HepG2 (cell line): Measurements from ENCODE around the gene CDT1.

Experiments
- ARNTL ChIP-seq: sonication (generic); formaldehyde crosslinking; IDR thresholded peaks from 2 replicates; pipeline ENCODE4 v1.4.0; 2020; ENCODE audit warnings: mild to moderate bottlenecking, missing genetic modification reagents
- CREM ChIP-seq, 2 experiments: sonication (generic) in 1 of 2; formaldehyde crosslinking in 1 of 2; IDR thresholded peaks; 2 replicates each; pipeline versions ENCODE4 v1.4.0 to v1.6.1; 2016 to 2020; ENCODE audit warnings: antibody characterized with exemption in 1 of 2, mild to moderate bottlenecking in 1 of 2, missing genetic modification reagents in 1 of 2
- MAFK ChIP-seq, 2 experiments: IDR thresholded peaks in 1 of 2; conservative IDR thresholded peaks in 1 of 2; 2 replicates each; pipeline ENCODE4 v1.6.1; 2011; ENCODE audit warnings: improper control_type of control experiment in 2 of 2, low read length in 2 of 2
- TF ChIP-seq, protein P1 (sequence below): sonication (generic); formaldehyde crosslinking; IDR thresholded peaks from 2 replicates; pipeline ENCODE4 v1.5.0; 2020; ENCODE audit warnings: mild to moderate bottlenecking, missing genetic modification reagents, moderate library complexity

DNA sequence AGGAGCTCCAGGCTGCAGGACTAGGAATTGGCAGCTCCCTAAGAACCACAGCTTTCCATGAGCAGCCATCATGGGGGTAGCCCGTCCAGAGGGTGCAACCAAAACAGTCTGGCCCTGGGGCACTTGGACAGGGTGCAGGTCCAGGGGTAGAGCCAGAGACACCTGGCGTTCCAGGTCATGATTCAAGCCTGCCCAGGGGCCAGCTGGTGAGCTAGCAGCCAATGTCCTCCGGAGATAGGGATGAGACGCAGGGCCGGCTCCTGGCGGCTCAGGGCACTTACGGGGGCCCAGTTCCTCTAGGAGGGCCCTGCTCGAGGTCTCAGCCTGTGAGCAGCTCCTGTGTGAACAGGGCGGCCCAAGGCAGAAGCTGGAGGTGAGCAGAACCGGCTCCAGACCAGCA is 40.6 kb upstream of the CDT1 start:
- TF ChIP-seq, protein P1, sequence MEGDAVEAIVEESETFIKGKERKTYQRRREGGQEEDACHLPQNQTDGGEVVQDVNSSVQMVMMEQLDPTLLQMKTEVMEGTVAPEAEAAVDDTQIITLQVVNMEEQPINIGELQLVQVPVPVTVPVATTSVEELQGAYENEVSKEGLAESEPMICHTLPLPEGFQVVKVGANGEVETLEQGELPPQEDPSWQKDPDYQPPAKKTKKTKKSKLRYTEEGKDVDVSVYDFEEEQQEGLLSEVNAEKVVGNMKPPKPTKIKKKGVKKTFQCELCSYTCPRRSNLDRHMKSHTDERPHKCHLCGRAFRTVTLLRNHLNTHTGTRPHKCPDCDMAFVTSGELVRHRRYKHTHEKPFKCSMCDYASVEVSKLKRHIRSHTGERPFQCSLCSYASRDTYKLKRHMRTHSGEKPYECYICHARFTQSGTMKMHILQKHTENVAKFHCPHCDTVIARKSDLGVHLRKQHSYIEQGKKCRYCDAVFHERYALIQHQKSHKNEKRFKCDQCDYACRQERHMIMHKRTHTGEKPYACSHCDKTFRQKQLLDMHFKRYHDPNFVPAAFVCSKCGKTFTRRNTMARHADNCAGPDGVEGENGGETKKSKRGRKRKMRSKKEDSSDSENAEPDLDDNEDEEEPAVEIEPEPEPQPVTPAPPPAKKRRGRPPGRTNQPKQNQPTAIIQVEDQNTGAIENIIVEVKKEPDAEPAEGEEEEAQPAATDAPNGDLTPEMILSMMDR (CRISPR knock-in tag) = no peak
- TF ChIP-seq ARNTL (CRISPR knock-in tag) (no peak), CREM (IDR thresholded peaks at IDR 0.05) (no peak), CREM (CRISPR knock-in tag; IDR thresholded peaks at IDR 0.05) (no peak), MAFK (conservative IDR thresholded peaks at IDR 0.05 in 1 of 2, IDR thresholded peaks at IDR 0.05 in 1 of 2; ENCODE audit: low read length in 2 of 2) (no peak)
